HCT116 (cell line): ENCODE results near the gene CYP26B1. TPM values are rescaled to one million over a fixed set of nuclear protein-coding genes. Genes with fewer than 3 reads are reported as not detected.

Source experiments
- ATAC-seq: fragments of 200-7000 bp; cut with Tn5 transposase; 2 replicates; pipeline ENCODE4 v1.9.1; 2020; ENCODE audit warnings: mild to moderate bottlenecking, moderate library complexity
- BruUV-seq: library from RNA; stranded (reverse); fragments of 400-500 nt; replicated peaks from 2 replicates; lab custom pipeline; 2021; lab: Mats Ljungman, UMichigan
- CTCF ChIA-PET: fragments of 300-600 bp; sonication (Branson Sonifier 250); formaldehyde crosslinking; loops from one replicate; lab custom pipeline; 2021; ENCODE audit warnings: antibody characterized with exemption; lab: Charles Lee
- POLR2A ChIA-PET: fragments of 300-600, 350-600 bp; sonication (Branson Sonifier 250); formaldehyde crosslinking; loops from one replicate; lab custom pipeline; 2021; ENCODE audit warnings: antibody characterized with exemption; lab: Charles Lee
- RAD21 ChIA-PET, 2 experiments: fragments of 300-600 bp; sonication (Branson Sonifier 250); formaldehyde crosslinking; loops; one replicate each; lab custom pipeline; 2023; ENCODE audit warnings: low total read pairs in 2 of 2; ENCODE audit not compliant: uncharacterized antibody in 2 of 2, unreplicated experiment in 2 of 2, low non-redundant PET in 1 of 2; lab: Charles Lee
- DNase-seq: peaks from one replicate; pipeline ENCODE4 v3.0.0-alpha.2; 2010; ENCODE audit warnings: low read depth, low spot score
- H2AFZ ChIP-seq: fragments of 200-600 bp; shearing (Covaris generic), sonication (generic); 2 replicates; pipeline ENCODE4 v1.6.1; 2017; ENCODE audit warnings: low read depth, mixed run types, mixed read lengths, antibody characterized with exemption, low read length; ENCODE audit not compliant: poor library complexity, severe bottlenecking
- H3K27ac ChIP-seq: 2 replicates; pipeline ENCODE4 v1.5.1; 2012; ENCODE audit warnings: low read depth, low read length
- H3K27me3 ChIP-seq: fragments of 200-600 bp; sonication (generic); 2 replicates; pipeline ENCODE4 v1.6.1; 2016; ENCODE audit warnings: mixed run types, low read length, mixed read lengths; ENCODE audit not compliant: insufficient read depth
- H3K36me3 ChIP-seq, 2 experiments: fragments of 200-500 bp in 1 of 2; fragments of 200-600 bp in 1 of 2; sonication (Bioruptor generic) in 1 of 2; sonication (generic) in 1 of 2; 2 replicates each; pipeline versions ENCODE4 v1.5.1 to v1.6.1; 2014 to 2016; ENCODE audit warnings: low read length in 2 of 2, inconsistent platforms in 1 of 2, mixed read lengths in 1 of 2, mixed run types in 1 of 2; ENCODE audit not compliant: insufficient read depth in 2 of 2, control insufficient read depth in 1 of 2
- H3K4me1 ChIP-seq, 2 experiments: fragments of 200-600 bp in 1 of 2; sonication (generic) in 1 of 2; 2 replicates each; pipeline versions ENCODE4 v1.5.1 to v1.6.1; 2012 to 2017; ENCODE audit warnings: low read length in 2 of 2, inconsistent platforms in 1 of 2, mild to moderate bottlenecking in 1 of 2, mixed read lengths in 1 of 2, mixed run types in 1 of 2, moderate library complexity in 1 of 2; ENCODE audit not compliant: insufficient read depth in 2 of 2, control insufficient read depth in 1 of 2
- H3K4me2 ChIP-seq: fragments of 200-600 bp; sonication (generic); 2 replicates; pipeline ENCODE4 v1.6.1; 2017; ENCODE audit warnings: mixed run types, low read length, mixed read lengths
- H3K4me3 ChIP-seq, 2 experiments: fragments of 200-600 bp in 1 of 2; sonication (generic) in 1 of 2; replicated peaks in 1 of 2; 2 replicates each; pipeline ENCODE4 v1.5.1; 2011 to 2016; ENCODE audit warnings: low read length in 2 of 2, control low read depth in 1 of 2, low read depth in 1 of 2, mild to moderate bottlenecking in 1 of 2, mixed read lengths in 1 of 2, mixed run types in 1 of 2
- H3K79me2 ChIP-seq: fragments of 200-600 bp; sonication (generic); 2 replicates; pipeline ENCODE4 v1.6.1; 2017; ENCODE audit warnings: mild to moderate bottlenecking, mixed run types, low read length, moderate library complexity, mixed read lengths; ENCODE audit not compliant: insufficient read depth
- H3K9ac ChIP-seq: fragments of 200-600 bp; sonication (generic); 2 replicates; pipeline ENCODE4 v1.6.1; 2016; ENCODE audit warnings: low read length, mixed read lengths
- H3K9me2 ChIP-seq: fragments of 200-600 bp; sonication (generic), shearing (Covaris generic); 2 replicates; pipeline ENCODE4 v1.6.1; 2017; ENCODE audit warnings: mixed run types, mild to moderate bottlenecking, moderate library complexity; ENCODE audit not compliant: insufficient read depth
- H3K9me3 ChIP-seq, 2 experiments: fragments of 200-500 bp in 1 of 2; fragments of 200-600 bp in 1 of 2; sonication (Bioruptor generic) in 1 of 2; sonication (generic) in 1 of 2; 2 replicates each; pipeline ENCODE4 v1.6.1; 2014 to 2017; ENCODE audit warnings: low read length in 2 of 2, mixed read lengths in 2 of 2, inconsistent platforms in 1 of 2, low read depth in 1 of 2, mild to moderate bottlenecking in 1 of 2, mixed run types in 1 of 2, moderate library complexity in 1 of 2; ENCODE audit not compliant: control insufficient read depth in 1 of 2, insufficient read depth in 1 of 2
- H4K20me1 ChIP-seq: fragments of 200-600 bp; sonication (generic), shearing (Covaris generic); 2 replicates; pipeline ENCODE4 v1.6.1; 2017; ENCODE audit warnings: mixed run types, mild to moderate bottlenecking, moderate library complexity; ENCODE audit not compliant: insufficient read depth
- CBX3 ChIP-seq: IDR thresholded peaks from 2 replicates; pipeline ENCODE4 v1.6.1; 2012; ENCODE audit warnings: low read depth
- CEBPB ChIP-seq: IDR thresholded peaks from 2 replicates; pipeline ENCODE4 v1.6.1; 2012; ENCODE audit warnings: low read depth
- ELF1 ChIP-seq: IDR thresholded peaks from 2 replicates; pipeline ENCODE4 v1.6.1; 2012; ENCODE audit warnings: low read depth, borderline replicate concordance
- EZH2 ChIP-seq: fragments of 200-600 bp; sonication (generic); IDR thresholded peaks from 2 replicates; pipeline ENCODE4 v1.6.1; 2017; ENCODE audit warnings: antibody characterized with exemption, mixed run types
- FOSL1 ChIP-seq: IDR thresholded peaks from 2 replicates; pipeline ENCODE4 v1.6.1; 2012; ENCODE audit warnings: low read depth
- JUND ChIP-seq: IDR thresholded peaks from 2 replicates; pipeline ENCODE4 v1.6.1; 2012
- POLR2A ChIP-seq: IDR thresholded peaks from 2 replicates; pipeline ENCODE4 v1.7.0; 2011; ENCODE audit warnings: borderline replicate concordance; ENCODE audit not compliant: insufficient read depth, insufficient read length; ENCODE audit errors: extremely low read depth
- POLR2AphosphoS5 ChIP-seq: IDR thresholded peaks from 2 replicates; pipeline ENCODE4 v1.6.1; 2011; ENCODE audit warnings: mild to moderate bottlenecking, low read depth, low read length, moderate library complexity
- SIN3A ChIP-seq: IDR thresholded peaks from 2 replicates; pipeline ENCODE4 v1.6.1; 2012; ENCODE audit warnings: low read depth
- SRF ChIP-seq: IDR thresholded peaks from 2 replicates; pipeline ENCODE4 v1.6.1; 2012; ENCODE audit warnings: low read depth
- TCF7L2 ChIP-seq: IDR thresholded peaks from 2 replicates; pipeline ENCODE4 v1.7.0; 2011; ENCODE audit warnings: borderline replicate concordance, inconsistent platforms; ENCODE audit not compliant: insufficient read depth, insufficient read length; ENCODE audit errors: extremely low read depth
- ZNF274 ChIP-seq: fragments of 200-500 bp; sonication (Bioruptor generic); IDR thresholded peaks from 2 replicates; pipeline ENCODE4 v1.6.1; 2014; ENCODE audit warnings: mild to moderate bottlenecking, low read depth, low read length, inconsistent platforms
- intact Hi-C: fragments of 100-400 bp; cut with micrococcal nuclease; formaldehyde crosslinking; loops from 2 replicates; pipeline ENCODE4 v1.10.0; 2022
- total RNA-seq: library from RNA; stranded (reverse); gene quantifications from one replicate; pipeline ENCODE4 v1.2.1, GENCODE V29; 2021; ENCODE audit not compliant: unreplicated experiment
- TF ChIP-seq, protein P1 (sequence below): IDR thresholded peaks from 2 replicates; pipeline ENCODE4 v1.6.1; 2011; ENCODE audit warnings: mild to moderate bottlenecking, low read length, moderate library complexity; ENCODE audit not compliant: insufficient replicate concordance; ENCODE audit errors: extremely low read depth
- TF ChIP-seq, protein P2 (sequence below): IDR thresholded peaks from 2 replicates; pipeline ENCODE4 v1.6.1; 2012; ENCODE audit warnings: low read depth
- TF ChIP-seq, protein P3 (sequence below): IDR thresholded peaks from 2 replicates; pipeline ENCODE4 v1.6.1; 2012
- TF ChIP-seq, protein P4 (sequence below), 3 experiments: fragments of 200-600 bp in 1 of 3; sonication (generic) in 1 of 3; IDR thresholded peaks in 2 of 3; conservative IDR thresholded peaks in 1 of 3; 2 replicates each; pipeline ENCODE4 v1.5.1; 2012 to 2017; ENCODE audit warnings: low read depth in 2 of 3, low read length in 2 of 3, antibody characterized with exemption in 1 of 3, borderline replicate concordance in 1 of 3, control low read depth in 1 of 3, mild to moderate bottlenecking in 1 of 3, mixed read lengths in 1 of 3, mixed run types in 1 of 3, moderate library complexity in 1 of 3; ENCODE audit not compliant: insufficient read depth in 1 of 3

Gene CYP26B1
- total RNA-seq, 1 experiment from 2014 or later, result 21.1 TPM

DNA sequence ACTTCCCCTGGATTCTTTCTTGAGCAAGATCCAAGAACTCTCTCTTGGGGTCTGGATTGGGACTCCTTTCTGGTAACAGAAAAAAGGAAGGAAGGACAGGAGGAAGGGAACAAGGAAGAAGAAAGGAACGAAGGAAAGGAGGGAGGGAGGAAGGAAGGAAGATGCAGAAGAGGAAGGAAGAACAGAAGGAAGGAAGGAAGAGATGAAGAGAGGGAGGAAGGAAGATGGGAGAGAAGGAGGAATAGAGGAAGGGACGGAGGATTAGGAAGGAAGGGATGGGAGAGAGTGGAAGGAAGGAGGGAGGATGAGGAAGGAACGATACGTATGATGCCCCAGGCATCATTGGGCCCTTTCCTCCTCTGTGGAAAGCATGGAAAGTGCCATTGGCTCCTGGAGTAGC, 58.6 kb downstream of the CYP26B1 start:
- Histone ChIP-seq H3K27me3 (no peaks in the 10 kb centered on the region), H3K4me3 (no peak overlapping the region), H2AFZ (no peak overlapping the region), H3K9ac (no peak overlapping the region), H3K27ac (no peak overlapping the region), H3K9me2 (no peaks in the 10 kb centered on the region)
- DNase-seq (no peak), ATAC-seq (no peak)
- TF ChIP-seq, protein P1, sequence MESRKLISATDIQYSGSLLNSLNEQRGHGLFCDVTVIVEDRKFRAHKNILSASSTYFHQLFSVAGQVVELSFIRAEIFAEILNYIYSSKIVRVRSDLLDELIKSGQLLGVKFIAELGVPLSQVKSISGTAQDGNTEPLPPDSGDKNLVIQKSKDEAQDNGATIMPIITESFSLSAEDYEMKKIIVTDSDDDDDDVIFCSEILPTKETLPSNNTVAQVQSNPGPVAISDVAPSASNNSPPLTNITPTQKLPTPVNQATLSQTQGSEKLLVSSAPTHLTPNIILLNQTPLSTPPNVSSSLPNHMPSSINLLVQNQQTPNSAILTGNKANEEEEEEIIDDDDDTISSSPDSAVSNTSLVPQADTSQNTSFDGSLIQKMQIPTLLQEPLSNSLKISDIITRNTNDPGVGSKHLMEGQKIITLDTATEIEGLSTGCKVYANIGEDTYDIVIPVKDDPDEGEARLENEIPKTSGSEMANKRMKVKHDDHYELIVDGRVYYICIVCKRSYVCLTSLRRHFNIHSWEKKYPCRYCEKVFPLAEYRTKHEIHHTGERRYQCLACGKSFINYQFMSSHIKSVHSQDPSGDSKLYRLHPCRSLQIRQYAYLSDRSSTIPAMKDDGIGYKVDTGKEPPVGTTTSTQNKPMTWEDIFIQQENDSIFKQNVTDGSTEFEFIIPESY, result no peak
- TF ChIP-seq FOSL1 (no peak), POLR2AphosphoS5 (no peak), SIN3A (no peak), ZNF274 (no peak), EZH2 (no peak), CBX3 (no peak), SRF (no peak), CEBPB (no peak), POLR2A (no peak), TCF7L2 (no peak), ELF1 (no peak), JUND (no peak)
- TF ChIP-seq, protein P2, sequence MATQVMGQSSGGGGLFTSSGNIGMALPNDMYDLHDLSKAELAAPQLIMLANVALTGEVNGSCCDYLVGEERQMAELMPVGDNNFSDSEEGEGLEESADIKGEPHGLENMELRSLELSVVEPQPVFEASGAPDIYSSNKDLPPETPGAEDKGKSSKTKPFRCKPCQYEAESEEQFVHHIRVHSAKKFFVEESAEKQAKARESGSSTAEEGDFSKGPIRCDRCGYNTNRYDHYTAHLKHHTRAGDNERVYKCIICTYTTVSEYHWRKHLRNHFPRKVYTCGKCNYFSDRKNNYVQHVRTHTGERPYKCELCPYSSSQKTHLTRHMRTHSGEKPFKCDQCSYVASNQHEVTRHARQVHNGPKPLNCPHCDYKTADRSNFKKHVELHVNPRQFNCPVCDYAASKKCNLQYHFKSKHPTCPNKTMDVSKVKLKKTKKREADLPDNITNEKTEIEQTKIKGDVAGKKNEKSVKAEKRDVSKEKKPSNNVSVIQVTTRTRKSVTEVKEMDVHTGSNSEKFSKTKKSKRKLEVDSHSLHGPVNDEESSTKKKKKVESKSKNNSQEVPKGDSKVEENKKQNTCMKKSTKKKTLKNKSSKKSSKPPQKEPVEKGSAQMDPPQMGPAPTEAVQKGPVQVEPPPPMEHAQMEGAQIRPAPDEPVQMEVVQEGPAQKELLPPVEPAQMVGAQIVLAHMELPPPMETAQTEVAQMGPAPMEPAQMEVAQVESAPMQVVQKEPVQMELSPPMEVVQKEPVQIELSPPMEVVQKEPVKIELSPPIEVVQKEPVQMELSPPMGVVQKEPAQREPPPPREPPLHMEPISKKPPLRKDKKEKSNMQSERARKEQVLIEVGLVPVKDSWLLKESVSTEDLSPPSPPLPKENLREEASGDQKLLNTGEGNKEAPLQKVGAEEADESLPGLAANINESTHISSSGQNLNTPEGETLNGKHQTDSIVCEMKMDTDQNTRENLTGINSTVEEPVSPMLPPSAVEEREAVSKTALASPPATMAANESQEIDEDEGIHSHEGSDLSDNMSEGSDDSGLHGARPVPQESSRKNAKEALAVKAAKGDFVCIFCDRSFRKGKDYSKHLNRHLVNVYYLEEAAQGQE, result no peak
- TF ChIP-seq, protein P3, sequence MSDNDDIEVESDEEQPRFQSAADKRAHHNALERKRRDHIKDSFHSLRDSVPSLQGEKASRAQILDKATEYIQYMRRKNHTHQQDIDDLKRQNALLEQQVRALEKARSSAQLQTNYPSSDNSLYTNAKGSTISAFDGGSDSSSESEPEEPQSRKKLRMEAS, result no peak
- TF ChIP-seq, protein P4, sequence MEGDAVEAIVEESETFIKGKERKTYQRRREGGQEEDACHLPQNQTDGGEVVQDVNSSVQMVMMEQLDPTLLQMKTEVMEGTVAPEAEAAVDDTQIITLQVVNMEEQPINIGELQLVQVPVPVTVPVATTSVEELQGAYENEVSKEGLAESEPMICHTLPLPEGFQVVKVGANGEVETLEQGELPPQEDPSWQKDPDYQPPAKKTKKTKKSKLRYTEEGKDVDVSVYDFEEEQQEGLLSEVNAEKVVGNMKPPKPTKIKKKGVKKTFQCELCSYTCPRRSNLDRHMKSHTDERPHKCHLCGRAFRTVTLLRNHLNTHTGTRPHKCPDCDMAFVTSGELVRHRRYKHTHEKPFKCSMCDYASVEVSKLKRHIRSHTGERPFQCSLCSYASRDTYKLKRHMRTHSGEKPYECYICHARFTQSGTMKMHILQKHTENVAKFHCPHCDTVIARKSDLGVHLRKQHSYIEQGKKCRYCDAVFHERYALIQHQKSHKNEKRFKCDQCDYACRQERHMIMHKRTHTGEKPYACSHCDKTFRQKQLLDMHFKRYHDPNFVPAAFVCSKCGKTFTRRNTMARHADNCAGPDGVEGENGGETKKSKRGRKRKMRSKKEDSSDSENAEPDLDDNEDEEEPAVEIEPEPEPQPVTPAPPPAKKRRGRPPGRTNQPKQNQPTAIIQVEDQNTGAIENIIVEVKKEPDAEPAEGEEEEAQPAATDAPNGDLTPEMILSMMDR (IDR thresholded peaks at IDR 0.05 in 2 of 3, conservative IDR thresholded peaks at IDR 0.05 in 1 of 3; ENCODE audit: borderline replicate concordance in 1 of 3, insufficient read depth in 1 of 3, low read depth in 2 of 3, low read length in 2 of 3), result no peak
- TF ChIP-seq, all 23 proteins: peak for 0
- Histone ChIP-seq H3K4me2 (no peak overlapping the region), H4K20me1 (no peaks in the 10 kb centered on the region), H3K36me3 (no peaks in the 10 kb centered on the region), H3K4me1 (peaks cover 0 to 8% of the 10 kb centered on the region in 2 experiments; a peak in 1 of 4 replicates), H3K79me2 (no peaks in the 10 kb centered on the region), H3K9me3 (no peaks in the 10 kb centered on the region)
- CTCF ChIA-PET, result no interaction called here
- no TSS peak for BruUV-seq
- intact Hi-C loops, result no loop called here
- RAD21 ChIA-PET, result no interaction called here
- POLR2A ChIA-PET, result no interaction called here
